ENCODE data around the gene SDC4. TPM values are rescaled to one million over a fixed set of nuclear protein-coding genes. Genes with fewer than 3 reads are reported as not detected.

The SDC4 gene
- total and polyA plus RNA-seq, 10 of the 15 experiments (the other 5 are each of a cell fraction or from before 2014, with no cell fraction given) = 0.52 to 11.3 (median 1.4) TPM

DNA sequence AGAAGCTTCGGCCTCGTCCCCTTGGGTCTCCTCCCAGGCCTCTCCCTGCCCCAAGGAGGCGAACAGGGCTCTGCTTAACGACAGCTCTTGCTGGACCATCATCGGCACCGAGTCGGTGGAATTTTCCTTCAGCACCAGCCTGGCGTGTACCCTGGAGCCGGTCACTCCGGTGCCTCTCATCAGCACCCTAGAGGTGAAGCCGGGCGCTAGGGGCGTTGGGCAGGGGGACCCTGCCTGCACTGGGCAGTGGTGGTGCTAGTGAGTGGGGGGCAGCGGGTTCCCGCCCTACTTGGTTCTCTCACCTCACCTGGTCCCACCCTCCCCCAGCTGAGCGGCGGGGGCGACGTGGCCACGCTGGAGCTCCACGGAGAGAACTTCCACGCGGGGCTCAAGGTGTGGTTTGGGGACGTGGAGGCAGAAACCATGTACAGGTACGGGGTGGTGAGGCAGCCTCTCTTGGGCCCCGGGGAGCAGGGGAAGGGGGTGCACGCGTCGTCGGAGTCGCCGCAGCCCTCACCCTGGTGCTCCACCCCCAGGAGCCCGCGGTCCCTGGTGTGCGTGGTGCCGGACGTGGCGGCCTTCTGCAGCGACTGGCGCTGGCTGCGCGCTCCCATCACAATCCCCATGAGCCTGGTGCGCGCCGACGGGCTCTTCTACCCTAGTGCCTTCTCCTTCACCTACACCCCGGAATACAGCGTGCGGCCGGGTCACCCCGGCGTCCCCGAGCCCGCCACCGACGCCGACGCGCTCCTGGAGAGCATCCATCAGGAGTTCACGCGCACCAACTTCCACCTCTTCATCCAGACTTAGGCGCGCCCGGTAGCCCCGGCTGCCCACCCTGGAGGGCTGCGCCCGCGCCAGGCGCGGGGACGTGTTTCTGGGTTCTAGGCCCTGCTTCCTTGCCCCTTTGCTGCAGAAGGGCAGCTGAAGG is 31.8 kb downstream of the SDC4 start:
- Histone ChIP-seq H3K27me3 (replicated peaks in 1 of 2; ENCODE audit: control insufficient read depth in 2 of 2, insufficient read depth in 2 of 2, low read length in 1 of 2) (peaks cover 4 to 6% of the 10 kb centered on the region in 2 experiments; a peak in 3 of 4 replicates), H4K20me1 (ENCODE audit: control insufficient read depth, insufficient read depth) (no peaks in the 10 kb centered on the region), H3K4me2 (ENCODE audit: control insufficient read depth, insufficient read depth) (no peak overlapping the region), H3K79me2 (ENCODE audit: control insufficient read depth, insufficient read depth, low read length) (no peaks in the 10 kb centered on the region), H2AFZ (ENCODE audit: control insufficient read depth, low read depth, low read length) (no peak overlapping the region), H3K27ac (ENCODE audit: control insufficient read depth, insufficient read depth) (no peak overlapping the region), H3K9me3 (replicated peaks; ENCODE audit: control insufficient read depth, insufficient read depth, low read length) (no peaks in the 10 kb centered on the region), H3K9ac (ENCODE audit: control insufficient read depth, insufficient read depth, low read length) (no peak overlapping the region), H3K4me3 (no peak overlapping the region), H3K4me1 (ENCODE audit: control insufficient read depth, insufficient read depth, low read length) (peaks cover 19% of the 10 kb centered on the region), H3K36me3 (ENCODE audit: control insufficient read depth in 2 of 2, insufficient read depth in 2 of 2, low read length in 1 of 2) (no peaks in the 10 kb centered on the region)
- in situ Hi-C loops (cut with MboI) (no loop called here), intact Hi-C loops (cut with micrococcal nuclease; ENCODE audit: unreplicated experiment) (no loop called here)
- DNase-seq (ENCODE audit: low read depth, low spot score) (no peak), ATAC-seq (no peak), FAIRE-seq (no peak)
- TF ChIP-seq, protein P1, sequence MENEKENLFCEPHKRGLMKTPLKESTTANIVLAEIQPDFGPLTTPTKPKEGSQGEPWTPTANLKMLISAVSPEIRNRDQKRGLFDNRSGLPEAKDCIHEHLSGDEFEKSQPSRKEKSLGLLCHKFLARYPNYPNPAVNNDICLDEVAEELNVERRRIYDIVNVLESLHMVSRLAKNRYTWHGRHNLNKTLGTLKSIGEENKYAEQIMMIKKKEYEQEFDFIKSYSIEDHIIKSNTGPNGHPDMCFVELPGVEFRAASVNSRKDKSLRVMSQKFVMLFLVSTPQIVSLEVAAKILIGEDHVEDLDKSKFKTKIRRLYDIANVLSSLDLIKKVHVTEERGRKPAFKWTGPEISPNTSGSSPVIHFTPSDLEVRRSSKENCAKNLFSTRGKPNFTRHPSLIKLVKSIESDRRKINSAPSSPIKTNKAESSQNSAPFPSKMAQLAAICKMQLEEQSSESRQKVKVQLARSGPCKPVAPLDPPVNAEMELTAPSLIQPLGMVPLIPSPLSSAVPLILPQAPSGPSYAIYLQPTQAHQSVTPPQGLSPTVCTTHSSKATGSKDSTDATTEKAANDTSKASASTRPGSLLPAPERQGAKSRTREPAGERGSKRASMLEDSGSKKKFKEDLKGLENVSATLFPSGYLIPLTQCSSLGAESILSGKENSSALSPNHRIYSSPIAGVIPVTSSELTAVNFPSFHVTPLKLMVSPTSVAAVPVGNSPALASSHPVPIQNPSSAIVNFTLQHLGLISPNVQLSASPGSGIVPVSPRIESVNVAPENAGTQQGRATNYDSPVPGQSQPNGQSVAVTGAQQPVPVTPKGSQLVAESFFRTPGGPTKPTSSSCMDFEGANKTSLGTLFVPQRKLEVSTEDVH (IDR thresholded peaks at IDR 0.05; ENCODE audit: low read depth, partially characterized antibody) = no peak
- TF ChIP-seq, protein P2, sequence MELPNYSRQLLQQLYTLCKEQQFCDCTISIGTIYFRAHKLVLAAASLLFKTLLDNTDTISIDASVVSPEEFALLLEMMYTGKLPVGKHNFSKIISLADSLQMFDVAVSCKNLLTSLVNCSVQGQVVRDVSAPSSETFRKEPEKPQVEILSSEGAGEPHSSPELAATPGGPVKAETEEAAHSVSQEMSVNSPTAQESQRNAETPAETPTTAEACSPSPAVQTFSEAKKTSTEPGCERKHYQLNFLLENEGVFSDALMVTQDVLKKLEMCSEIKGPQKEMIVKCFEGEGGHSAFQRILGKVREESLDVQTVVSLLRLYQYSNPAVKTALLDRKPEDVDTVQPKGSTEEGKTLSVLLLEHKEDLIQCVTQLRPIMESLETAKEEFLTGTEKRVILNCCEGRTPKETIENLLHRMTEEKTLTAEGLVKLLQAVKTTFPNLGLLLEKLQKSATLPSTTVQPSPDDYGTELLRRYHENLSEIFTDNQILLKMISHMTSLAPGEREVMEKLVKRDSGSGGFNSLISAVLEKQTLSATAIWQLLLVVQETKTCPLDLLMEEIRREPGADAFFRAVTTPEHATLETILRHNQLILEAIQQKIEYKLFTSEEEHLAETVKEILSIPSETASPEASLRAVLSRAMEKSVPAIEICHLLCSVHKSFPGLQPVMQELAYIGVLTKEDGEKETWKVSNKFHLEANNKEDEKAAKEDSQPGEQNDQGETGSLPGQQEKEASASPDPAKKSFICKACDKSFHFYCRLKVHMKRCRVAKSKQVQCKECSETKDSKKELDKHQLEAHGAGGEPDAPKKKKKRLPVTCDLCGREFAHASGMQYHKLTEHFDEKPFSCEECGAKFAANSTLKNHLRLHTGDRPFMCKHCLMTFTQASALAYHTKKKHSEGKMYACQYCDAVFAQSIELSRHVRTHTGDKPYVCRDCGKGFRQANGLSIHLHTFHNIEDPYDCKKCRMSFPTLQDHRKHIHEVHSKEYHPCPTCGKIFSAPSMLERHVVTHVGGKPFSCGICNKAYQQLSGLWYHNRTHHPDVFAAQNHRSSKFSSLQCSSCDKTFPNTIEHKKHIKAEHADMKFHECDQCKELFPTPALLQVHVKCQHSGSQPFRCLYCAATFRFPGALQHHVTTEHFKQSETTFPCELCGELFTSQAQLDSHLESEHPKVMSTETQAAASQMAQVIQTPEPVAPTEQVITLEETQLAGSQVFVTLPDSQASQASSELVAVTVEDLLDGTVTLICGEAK (IDR thresholded peaks at IDR 0.05; ENCODE audit: borderline replicate concordance) = no peak
- TF ChIP-seq RELA (IDR thresholded peaks at IDR 0.05; ENCODE audit: borderline replicate concordance, partially characterized antibody) = no peak
- TF ChIP-seq SUPT20H (IDR thresholded peaks at IDR 0.05; ENCODE audit: borderline replicate concordance, control insufficient read depth, low read depth, low read length) = no peak
- TF ChIP-seq, protein P3, sequence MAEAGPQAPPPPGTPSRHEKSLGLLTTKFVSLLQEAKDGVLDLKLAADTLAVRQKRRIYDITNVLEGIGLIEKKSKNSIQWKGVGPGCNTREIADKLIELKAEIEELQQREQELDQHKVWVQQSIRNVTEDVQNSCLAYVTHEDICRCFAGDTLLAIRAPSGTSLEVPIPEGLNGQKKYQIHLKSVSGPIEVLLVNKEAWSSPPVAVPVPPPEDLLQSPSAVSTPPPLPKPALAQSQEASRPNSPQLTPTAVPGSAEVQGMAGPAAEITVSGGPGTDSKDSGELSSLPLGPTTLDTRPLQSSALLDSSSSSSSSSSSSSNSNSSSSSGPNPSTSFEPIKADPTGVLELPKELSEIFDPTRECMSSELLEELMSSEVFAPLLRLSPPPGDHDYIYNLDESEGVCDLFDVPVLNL (IDR thresholded peaks at IDR 0.05; ENCODE audit: low read depth, low read length) = no peak
- no peak for TF ChIP-seq FOS (IDR thresholded peaks at IDR 0.05; ENCODE audit: borderline replicate concordance, extremely low read depth, insufficient read length)
- TF ChIP-seq LARP7 (IDR thresholded peaks at IDR 0.05) = no peak
- no peak for TF ChIP-seq GABPA (IDR thresholded peaks at IDR 0.05; ENCODE audit: low read depth)
- TF ChIP-seq GATAD2B (conservative IDR thresholded peaks at IDR 0.05; ENCODE audit: low read depth) = no peak
- TF ChIP-seq POU2F2 (IDR thresholded peaks at IDR 0.05; ENCODE audit: borderline replicate concordance, low read depth, low read length) = no peak
- ChIA-PET RAD21 (ENCODE audit: unreplicated experiment) (no interaction called here), SMC1A (ENCODE audit: uncharacterized antibody, unreplicated experiment) (no interaction called here), CTCF (interaction anchor here (5.5 to 11.2 kb wide), 3 partner anchors 121 to 138 kb away, joined by 29 to 121 read pairs (median 38); no protein-coding TSS in a partner anchor), POLR2A (interaction anchor here (0.6 kb wide), 1 partner anchor 453 kb away, joined by 3 read pairs; no protein-coding TSS in a partner anchor)
- no TSS peak for BruUV-seq (replicated peaks)
- WGBS (ENCODE audit: insufficient coverage, insufficient replicate concordance, low lambda C conversion rate, missing lambda C conversion rate) = 62% methylated on average over 71 of the region's 71 CpGs

Measured in GM12878 (cell line).